Stimulated activated CD4-positive, alpha-beta T cell treated with anti-CD3 and anti-CD28 coated beads, Interleukin-1b, Interleukin-23, amount 100 ng/mL, for 4 hours (primary cell): Measurements from ENCODE around the gene KIF9.
"Not testable (repeated sequence)": the region's sequence is repeated elsewhere in the genome, so short reads cannot be mapped to it uniquely, and the experiment has no call there.

Experiments
- DNase-seq, 2 donors: peaks; one replicate each; pipeline ENCODE4 v3.0.0-alpha.2; 2020; ENCODE audit warnings: low read depth in 2 of 2

The KIF9 gene

DNA sequence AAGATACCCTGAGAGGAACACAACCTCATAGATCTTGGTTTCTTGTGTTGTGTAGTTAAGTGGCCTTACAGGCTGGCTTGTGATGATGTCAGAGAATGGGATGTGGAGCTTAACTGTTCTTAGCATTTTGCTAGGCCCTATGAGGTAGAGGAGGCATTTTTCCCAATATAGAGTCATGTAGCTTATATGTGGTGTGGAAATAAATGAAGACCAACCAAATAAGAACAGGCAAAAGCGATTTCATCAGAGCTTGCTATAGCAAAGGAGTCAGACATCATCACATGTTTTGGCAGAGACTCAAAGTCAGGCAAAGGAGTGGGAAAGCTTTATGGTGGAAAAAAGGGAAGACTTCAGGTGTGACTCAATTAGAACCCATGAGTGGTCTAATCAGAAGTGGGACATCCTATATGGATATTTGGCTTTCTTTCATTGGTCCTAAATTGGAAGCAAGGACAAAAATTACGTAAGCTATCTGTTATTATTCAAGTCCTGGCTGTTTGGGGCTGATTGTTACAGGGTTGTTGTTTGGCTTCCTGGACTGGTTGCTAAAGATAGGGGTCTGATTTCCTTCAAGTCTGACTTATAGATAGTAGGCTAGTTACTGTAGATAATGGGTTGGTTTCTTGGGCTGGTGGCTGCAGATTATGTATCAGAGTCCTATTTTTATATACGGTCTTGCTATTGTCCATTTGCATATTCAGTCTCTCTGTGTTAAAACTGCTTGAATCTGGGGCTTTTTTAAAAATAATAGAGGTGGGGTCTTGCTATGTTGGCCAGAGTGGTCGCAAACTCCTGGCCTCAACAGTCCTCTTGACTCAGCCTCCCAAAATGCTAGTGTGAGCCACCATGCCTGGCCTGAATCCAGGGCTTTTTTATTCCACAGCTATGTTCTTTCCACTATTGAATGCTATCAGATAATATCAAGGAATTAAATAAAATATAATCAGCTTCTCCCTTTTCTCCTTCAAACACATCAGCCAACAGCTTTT lies 88.4 kb downstream of the KIF9 start:
- no peak for DNase-seq

DNA sequence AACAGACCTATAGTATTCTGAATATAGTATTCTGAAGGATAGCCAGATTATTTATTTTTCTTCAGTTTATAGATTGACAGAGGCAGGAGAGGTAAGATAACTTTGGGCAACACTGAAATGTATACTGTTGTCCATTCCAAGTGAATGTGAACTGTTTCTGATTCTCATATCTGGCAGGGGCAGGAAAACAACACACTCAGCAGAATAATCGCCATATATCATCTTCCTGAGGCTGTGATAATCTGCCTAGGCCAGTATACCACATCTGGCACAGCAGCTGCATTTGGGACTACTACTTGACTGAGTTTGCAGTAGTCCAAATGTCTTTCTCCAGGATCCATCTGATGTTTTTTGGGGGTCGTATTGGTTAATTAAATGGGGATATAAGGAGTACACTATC lies 96.3 kb downstream of the KIF9 start:
- DNase-seq: no peak

DNA sequence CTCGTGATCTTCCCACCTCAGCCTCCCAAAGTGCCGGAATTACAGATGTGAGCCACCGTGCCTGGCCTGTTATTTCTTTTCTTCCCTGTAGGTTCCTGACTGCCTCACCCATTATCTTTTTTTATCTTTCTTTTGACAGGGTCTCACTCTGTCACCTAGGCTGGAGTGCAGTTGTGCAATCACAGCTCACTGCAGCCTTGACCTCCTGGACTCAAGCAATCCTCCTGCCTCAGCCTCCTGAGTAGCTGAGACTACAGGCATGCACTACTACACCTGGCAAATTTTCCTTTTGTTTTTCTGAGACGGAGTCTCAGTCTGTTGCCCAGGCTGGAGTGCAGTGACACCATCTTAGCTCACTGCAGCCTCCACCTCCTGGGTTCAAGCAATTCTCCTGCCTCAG lies 100.9 kb downstream of the KIF9 start:
- not testable (repeated sequence) for DNase-seq

DNA sequence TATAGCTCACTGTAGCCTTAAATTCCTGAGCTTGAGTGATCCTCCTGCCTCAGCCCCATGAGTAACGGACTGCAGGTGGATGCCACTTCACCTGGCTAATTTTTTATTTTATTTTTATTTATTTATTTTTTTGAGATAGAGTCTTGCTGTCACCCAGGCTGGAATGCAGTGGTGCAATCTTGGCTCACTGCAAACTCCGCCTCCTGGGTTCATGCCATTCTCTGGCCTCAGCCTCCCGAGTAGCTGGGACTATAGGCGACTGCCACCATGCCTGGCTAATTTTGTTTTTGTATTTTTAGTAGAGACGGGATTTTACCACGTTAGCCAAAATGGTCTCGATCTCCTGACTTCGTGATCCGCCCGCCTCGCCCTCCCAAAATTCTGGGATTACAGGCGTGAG lies 102.6 kb downstream of the KIF9 start:
- DNase-seq: not testable (repeated sequence)
